Stimulated activated CD4-positive, alpha-beta T cell treated with anti-CD3 and anti-CD28 coated beads, Interleukin-1b, Interleukin-23, amount 100 ng/mL, for 4 hours (primary cell): Measurements from ENCODE around the gene DLG1.
"Not testable (repeated sequence)": the region's sequence is repeated elsewhere in the genome, so short reads cannot be mapped to it uniquely, and the experiment has no call there.

Experiments
- DNase-seq, 2 donors: peaks; one replicate each; pipeline ENCODE4 v3.0.0-alpha.2; 2020; ENCODE audit warnings: low read depth in 2 of 2

The DLG1 gene

DNA sequence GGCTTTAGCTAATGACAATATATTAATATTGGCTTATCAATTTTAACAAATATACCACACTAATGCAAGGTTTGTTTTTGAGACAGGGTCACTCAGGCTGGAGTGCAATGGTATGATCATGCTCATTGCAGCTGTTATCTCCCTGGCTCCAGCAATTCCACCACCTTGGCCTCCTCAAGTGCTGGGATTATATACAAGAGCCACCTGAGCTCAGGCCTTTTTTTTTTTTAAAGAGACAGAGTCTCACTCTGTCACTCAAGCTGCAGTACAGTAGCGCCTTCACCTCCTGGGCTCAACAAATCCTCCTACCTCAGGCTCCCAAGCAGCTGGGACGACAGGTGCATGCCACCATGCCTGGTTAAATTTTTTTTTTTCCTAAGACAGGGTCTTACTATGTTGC, 11.7 kb downstream of the DLG1 start:
- no peak for DNase-seq

DNA sequence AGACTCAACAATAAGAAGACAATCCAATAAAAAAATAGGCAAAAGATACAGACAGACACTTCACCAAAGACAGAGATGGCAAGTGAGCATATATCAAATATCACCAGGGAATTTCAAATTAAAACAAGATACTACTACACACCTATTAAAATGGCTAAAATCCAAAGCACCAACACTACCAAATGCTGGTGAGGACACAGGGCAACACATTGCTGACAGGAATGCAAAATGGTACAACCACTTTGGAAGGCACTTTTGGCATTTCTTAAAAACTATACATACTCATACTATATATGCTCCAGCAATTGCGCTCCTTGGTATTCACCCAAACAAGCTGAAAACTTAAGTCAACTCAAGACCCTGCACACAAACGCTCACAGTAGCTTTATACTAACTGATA, 12.9 kb downstream of the DLG1 start:
- DNase-seq: no peak

DNA sequence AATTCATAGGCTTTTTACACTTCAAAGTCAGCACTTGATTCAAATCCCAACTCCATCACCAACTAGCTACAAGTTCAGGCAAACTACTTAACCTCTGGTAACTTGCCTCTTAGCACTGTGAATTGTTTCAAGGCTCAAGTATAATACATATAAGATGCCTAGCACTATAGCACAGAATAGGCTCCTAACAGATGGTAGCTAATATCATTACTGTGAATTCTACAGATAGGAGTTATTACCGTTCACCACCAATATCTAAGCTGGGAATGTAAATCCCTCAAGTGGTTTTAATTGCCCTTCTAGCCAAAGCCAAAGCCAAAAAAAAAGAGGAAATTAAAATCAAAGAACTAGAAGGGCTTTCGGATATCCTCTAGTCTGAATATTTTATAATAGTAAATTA, 15.4 kb downstream of the DLG1 start:
- no peak for DNase-seq

DNA sequence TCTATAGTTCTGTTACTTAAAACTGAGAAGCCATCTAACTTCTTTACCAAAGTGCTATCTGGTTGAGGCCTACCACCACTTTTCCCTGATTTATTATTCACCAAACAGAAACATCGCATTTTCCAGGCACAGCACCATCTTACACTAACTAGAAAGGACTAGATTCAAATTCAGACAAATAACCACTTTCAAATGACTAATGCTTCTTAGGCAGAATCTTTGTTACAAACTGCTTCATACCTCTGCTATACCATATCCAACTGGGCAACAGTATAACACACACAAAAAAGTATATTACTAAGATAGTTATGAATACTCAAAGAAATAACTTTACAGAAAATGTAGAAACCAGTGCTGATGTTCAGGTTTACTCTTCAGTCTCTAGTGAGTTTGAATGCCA, 16.6 kb downstream of the DLG1 start:
- DNase-seq: no peak

DNA sequence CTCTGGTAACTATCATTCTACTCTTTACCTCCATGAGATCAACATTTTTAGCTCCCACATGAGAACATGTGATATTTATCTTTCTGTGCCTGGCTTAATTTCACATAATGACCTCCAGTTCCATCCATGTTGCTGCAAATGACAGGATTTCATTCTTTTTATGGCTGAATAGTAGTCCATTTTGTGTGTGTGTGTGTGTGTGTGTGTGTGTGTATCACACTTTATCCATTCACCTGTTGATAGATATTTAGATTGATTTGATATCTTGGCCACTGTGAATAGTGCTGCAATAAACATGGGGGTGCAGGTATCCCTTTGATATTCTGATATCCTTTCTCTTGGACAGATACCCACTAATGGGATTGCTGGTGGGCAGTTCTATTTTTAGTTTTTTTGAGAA, 18.3 kb downstream of the DLG1 start:
- no peak for DNase-seq

DNA sequence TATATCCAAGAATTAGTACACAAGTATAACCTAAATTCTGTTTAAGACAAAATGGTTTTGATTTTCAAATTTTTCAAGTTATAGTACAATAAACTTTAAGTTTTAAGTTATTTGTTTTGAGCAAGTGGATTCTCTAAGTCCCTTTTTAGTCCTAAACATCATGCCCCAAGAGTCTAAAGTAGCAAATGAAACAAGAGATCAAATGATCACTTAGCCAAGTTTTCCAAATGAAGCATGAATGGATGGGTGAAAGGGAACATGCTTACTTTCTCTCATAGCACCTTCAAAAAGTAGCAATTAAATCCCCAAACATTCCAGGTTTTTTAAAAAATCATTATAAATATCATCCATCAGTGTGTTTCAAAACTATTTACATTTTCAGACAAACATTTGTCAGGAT, 19.5 kb downstream of the DLG1 start:
- no peak for DNase-seq

DNA sequence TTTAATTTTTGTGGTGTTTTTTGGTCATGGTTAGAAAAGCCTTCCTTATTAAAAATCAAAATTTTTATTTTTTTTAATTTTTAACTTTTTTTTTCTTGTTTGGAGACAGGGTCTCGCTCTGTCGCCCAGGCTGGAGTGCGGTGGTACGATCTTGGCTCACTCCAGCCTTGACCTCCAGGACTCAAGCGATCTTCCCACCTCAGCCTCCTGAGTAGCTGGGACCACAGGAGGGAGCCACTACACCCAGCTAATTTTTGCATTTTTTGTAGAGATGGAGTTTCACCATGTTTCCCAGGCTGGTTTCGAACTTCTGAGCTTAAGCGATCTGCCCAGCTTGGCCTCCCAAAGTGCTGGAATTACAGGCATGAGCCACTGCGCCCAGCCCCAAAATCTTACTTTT, 21.6 kb downstream of the DLG1 start:
- DNase-seq: not testable (repeated sequence)

DNA sequence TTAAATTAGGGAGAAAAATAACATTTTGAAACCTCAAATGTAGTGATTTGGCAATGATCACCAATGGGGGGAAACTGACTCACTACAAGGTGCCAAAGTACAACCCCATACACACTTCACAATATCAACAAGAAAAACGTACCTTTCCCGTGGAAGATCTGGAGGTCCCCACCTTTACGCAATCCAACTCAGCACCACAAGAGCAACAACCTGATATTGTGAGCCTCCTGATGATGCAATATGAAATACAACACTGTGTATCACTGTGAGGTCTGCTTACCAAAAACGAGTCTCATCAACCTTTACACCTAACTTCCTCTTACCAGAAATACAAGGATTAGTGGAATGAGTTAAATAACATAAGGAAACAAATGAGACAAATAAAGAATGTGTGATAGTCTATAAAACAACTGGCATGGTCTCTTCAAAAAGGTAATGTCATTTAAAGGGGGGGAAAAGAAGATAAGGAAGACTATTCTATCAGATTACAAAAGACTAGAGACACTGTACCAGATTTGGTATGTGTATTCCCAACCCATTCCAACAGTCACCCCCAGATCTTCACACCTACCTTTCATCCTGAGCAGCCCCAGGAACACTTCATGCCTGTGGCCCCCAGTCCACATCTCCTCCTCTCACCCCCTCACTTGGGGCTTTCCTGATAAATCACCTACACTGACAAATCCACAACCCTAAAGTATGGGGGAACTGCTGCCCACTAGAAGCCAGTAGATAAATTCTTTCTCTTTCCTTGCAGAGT, 27.7 kb downstream of the DLG1 start:
- DNase-seq: no peak

DNA sequence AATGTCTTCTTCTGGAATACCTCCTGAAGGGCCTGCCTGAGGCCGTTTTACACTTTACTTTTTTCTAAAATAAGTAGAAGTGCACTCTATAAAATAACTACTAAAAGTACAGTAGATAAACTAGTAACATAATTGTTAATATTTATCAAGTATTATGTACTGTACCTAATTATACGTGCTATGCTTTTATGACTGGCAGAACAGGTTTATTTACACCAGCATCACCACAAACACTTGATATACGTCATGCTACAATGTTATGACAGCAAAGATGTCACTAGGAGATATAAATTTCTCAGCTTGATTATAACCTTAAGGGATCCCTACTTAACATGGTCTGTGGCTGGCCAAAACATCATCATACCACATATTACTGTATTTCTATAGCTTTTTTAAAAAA, 29.4 kb downstream of the DLG1 start:
- no peak for DNase-seq

DNA sequence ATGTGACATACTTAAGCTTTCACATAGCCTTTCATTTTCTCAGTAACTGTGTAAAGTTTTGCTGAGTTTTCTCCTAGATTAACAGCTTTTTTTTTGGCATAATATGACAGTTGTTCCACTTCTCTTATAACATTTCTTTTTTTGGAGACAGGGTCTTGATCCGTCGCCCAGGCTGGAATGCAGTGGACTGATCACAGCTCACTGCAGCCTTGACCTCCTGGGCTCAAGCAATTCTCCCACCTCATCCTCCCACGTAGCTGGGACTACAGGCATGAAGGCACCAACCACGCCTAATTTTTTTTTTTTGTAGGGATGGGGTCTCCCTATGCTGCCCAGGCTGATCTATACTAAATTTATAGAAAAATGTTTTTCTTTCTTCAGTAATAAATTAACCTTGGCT, 30.1 kb downstream of the DLG1 start:
- DNase-seq: no peak

DNA sequence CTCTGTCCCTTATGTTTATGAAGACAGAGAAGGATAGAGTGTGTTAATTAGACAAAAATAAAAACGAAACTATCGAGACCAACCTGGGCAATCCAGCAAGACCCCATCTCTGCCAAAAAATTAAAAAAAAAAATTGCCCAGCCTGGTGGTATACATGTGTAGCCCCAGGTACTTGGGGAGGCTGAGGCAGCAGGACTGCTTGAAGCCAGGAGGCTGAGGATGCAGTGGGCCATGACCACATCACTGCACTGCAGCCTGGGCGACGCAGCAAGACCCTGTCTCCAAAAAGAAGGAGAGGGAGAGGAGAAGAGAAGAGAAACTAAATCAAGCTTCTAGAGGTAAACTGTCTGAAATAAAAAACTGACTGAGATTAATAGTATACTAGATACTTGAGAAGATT, 32.1 kb downstream of the DLG1 start:
- DNase-seq: no peak

DNA sequence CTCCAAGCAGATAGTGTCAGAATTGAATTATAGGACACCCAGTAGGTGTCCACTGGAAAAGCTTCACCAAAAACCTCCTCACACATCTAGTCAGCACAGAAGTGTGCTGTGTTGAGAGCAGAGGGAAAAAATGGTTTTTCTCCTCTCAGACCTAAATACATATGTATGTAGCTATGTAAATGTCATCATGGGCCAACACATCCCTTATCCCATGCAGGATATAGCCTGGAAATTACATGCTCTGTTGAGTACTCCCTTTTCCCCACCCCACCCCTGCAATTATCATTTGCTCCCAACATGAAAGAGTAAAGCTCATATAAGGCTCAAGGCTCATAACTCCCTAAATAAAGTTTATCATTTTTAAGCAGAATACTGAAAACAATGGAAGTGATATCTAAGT, 35.7 kb downstream of the DLG1 start:
- no peak for DNase-seq

DNA sequence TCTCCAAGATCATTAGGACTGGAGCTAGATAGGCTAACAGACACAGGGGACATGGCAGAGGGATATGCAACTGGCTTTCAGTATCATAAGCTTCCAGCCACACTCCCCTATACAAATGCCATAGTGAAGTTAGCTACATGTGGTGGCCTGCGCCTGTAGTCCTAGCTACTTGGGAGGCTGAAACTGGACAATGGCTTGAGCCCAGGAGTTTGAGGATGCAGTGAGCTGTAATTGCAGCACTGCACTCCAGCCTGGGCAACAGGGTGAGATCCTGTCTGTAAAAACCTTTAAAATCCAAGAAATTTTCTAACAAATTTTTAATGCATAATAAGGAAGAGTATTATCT, 37.3 kb downstream of the DLG1 start:
- DNase-seq: no peak

DNA sequence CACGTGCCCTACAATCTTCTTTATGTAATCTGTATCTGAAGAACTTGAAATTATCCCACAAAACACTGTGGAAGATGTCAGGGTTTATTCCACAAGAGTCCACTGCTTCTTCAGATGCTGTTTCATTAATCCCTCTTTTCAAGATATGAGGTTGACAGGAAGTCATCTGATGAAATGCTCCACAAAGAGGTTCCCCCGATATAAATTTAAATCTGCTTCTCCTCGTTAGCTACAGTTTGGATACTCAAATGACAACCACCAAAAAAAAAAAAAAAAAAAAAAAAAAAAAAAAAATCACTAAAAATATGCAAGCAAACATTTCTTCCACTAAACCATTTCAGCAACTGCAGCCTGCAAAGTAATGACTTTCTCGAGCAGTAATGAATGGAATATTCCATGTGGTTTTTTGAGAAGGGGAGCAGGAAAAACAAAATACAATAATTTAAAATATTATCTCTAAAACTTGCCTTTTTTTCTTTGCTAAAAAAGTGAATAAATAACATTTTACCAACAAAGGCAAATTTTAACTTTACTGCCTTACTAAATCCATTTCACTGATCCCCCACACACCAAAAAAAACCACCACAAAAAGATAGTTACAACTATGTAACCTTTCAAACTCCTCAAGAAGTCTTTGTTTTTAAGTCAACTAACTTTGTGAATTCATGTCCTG, 37.8 kb downstream of the DLG1 start:
- no peak for DNase-seq

DNA sequence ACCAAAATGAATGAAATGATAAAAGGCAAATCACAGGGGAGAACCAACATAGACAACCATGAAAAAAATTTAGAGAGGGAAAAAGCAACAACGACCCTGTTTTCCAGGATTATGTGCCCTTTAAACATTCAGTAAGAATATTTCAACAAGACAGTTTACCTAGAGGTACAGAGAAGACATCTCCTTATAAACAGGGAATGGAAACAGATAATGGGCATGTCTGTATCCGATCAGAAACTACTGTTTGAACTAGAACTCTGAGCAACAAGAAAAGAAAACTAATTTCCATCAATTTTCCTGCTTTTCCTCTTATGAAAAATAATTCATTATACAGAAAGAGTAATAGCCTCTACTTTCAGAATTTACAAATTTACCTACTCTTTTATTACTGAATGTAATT, 39.3 kb downstream of the DLG1 start:
- no peak for DNase-seq

DNA sequence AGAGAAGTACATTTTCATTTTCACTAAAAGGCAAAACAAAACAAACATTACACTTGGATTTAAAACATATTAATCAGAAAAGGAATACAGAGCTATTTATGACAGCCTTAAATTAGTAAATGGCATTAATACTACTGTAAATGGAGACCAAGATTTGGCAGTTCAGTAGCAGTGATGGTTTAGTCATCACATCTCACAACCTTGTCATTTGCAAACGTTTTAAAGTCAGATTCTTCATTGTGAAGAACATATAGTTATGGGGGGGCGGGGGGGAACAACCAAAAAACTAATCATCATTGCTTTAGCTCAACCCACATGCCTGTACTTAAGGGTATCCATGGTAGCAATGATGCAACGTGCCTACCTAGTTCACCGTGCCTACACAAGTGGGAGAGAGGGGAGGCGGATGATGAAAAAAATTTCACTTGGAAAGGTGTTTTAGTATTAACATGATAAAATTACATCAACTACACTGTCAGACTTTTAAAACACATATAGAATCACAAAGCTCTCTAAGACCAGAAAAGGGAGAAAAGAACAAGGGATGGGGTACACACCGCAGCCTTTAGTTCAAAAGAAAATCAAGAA, 40.1 kb downstream of the DLG1 start:
- no peak for DNase-seq

DNA sequence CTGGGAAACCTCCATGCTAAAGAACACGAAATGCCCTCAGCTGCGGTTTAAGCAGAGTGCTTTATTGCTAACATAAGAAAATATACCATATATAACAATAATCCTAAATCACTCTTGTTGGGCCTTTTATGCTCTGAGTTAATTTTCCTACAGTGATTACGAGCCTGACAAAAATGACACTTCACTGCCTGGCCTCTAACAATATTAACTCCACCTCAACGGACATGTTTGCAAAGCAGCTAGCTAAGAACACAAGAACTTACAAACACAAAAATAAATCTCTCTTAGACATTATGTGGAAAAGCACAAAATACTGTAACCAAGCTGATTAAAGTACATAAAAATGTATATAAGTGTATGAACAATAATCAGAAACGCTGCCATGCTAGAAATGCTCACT, 40.7 kb downstream of the DLG1 start:
- no peak for DNase-seq

DNA sequence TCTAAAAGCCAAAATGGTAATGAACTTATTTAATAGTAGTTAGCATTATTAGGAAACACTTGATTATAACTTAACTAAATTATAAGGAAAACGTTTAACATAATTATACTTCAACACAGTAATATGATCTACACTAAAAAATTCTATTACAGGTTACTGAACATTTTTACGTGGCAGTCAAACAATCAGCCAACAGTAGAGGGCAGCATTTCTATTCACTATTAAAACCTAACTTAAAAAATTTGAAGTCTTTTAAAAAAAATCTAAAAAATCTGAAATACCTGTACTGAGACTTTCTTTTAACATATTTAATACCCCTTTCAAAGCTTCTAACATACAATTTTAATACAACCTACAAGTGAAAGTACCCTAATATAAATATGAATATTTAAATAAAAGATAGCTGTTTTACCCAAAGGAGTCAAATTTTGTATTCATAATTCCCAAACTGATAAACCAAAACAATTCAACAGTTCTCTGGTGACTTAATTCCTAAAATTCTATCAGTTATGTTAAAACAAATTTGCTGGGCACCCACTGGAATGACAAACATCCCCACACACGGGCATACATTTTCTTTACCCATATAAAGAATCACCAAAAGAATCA, 41.5 kb downstream of the DLG1 start:
- peak in 1 of 2 donors; percentile 30 for DNase-seq

DNA sequence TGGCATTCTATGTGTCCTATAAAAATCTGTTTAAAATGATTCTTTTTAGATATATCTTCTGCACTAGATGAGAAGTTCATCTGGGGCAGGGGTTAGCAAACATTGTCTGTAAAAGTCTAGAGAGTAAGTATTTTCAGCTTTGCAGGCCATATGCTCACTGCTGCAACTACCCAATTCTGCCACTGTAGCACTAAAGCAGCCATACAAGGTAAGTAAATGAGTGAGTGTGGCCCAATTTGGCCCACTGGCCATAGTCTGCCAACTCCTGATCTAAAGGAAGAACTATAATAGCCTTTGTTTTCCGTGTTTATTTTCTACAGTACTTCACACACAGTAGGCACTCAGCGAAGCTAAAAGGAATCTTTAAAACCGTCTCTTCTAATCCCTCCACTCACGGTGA, 42.3 kb downstream of the DLG1 start:
- DNase-seq: no peak

DNA sequence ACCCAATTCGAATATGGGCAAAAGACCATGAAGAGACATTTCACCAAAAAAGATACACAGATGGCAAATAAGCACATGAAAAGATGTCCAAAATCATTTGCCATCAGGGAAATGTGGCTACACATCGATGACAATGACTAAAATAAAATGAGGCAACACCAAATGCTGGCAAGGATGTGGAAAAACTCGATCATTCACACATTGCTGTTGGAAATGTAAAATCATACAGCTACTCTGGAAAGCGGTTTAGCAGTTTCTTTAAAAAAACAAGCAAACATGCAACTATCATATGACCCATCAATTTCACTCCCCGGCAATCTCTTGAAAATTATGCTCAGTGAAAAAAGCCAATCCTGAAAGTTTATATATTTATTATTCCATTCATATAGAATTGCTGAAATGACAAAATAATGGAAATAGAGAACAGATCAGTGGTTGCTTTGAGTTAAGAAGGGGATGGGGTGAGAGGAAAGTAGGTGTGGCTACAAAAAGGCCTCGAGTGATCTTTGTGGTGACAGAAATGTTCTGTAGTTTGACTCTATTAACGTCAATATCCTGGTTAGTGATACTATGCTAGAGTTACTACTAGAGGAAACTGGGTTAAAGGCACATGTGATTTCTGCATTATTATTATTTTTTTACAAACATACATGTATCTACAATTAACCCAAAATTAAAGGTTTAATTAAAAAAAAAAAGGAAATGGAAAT, 45.0 kb downstream of the DLG1 start:
- DNase-seq: no peak

DNA sequence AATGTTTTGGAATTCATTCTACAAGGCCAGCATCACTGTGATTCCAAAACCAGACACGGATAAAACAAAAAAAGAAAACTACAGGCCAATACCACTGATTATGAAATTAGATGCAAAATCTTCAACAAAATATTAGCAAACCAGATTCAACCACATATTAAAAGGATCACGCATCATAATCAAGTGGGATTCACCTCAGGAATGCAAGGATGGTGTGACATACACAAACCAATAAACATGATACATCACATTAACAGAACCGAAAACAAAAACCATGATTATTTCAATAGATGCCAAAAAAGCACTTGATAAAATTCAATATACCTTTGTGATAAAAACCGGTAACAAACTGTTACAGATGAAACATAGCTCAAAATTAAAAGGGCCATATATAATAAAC, 48.9 kb downstream of the DLG1 start:
- DNase-seq: no peak

DNA sequence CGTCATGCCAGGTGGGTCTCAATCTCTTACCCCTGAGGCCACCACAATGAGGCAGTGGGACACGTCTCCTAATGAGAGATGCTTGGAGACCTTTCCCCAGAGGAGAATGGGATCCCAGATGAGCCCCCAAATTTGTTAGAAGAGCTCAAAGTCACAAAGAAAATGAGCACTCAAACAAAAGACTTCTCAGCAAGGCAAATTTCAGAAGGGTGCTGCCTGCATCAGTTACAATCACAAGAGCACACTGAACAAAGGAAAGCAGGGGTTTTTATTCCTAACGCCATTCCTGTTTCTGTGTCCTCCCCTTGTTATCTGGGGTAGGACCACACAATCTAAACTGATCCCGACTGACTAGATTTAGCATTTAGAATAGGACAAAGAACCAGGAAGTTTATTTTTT, 50.1 kb downstream of the DLG1 start:
- DNase-seq: no peak
